Mesothelial cell of epicardium (in vitro differentiated cells): Measurements from ENCODE around the gene SH2D3A. TPM values are rescaled to one million over a fixed set of nuclear protein-coding genes. Genes with fewer than 3 reads are reported as not detected.
"Not testable (repeated sequence)": the region's sequence is repeated elsewhere in the genome, so short reads cannot be mapped to it uniquely, and the experiment has no call there.

ENCODE experiments used
- DNase-seq, 2 experiments: peaks; one replicate each; pipeline ENCODE4 v3.0.0; 2021; ENCODE audit warnings: low spot score in 2 of 2; ENCODE audit not compliant: unreplicated experiment in 2 of 2
- H3K27ac Mint-ChIP-seq: 2 replicates; pipeline ENCODE4 v1.8.0; 2021; ENCODE audit warnings: mixed read lengths
- H3K27me3 Mint-ChIP-seq: 2 replicates; pipeline ENCODE4 v1.8.0; 2021; ENCODE audit warnings: low read depth, mixed read lengths
- H3K36me3 Mint-ChIP-seq: 2 replicates; pipeline ENCODE4 v1.8.0; 2021; ENCODE audit warnings: mixed read lengths
- H3K4me1 Mint-ChIP-seq: 2 replicates; pipeline ENCODE4 v1.8.0; 2021; ENCODE audit warnings: mixed read lengths
- H3K4me3 Mint-ChIP-seq: 2 replicates; pipeline ENCODE4 v1.8.0; 2021; ENCODE audit warnings: mild to moderate bottlenecking, moderate library complexity, mixed read lengths
- H3K9me3 Mint-ChIP-seq: 2 replicates; pipeline ENCODE4 v1.8.0; 2021; ENCODE audit warnings: mixed read lengths
- CTCF ChIP-seq: fragments of 200-600 bp; sonication (generic); IDR thresholded peaks from one replicate; pipeline ENCODE4 v1.5.0; 2021; ENCODE audit warnings: antibody characterized with exemption; ENCODE audit not compliant: unreplicated experiment
- total RNA-seq: library from RNA; stranded (reverse); gene quantifications from 3 replicates; pipeline ENCODE4 v1.2.1, GENCODE V29; 2021

Gene SH2D3A
- total RNA-seq, 1 donor from 2014 or later = 13.3 TPM

GRCh38 chr19:6710273-6711077 is 56.8 kb downstream of the SH2D3A start:
- peaks cover 58% of the 10 kb centered on the region for H3K27me3 Mint-ChIP-seq
- no peak overlapping the region for H3K27ac Mint-ChIP-seq
- no peak for TF ChIP-seq CTCF
- no peaks in the 10 kb centered on the region for H3K4me1 Mint-ChIP-seq
- DNase-seq = no peak
- H3K36me3 Mint-ChIP-seq = no peaks in the 10 kb centered on the region
- no peak overlapping the region for H3K4me3 Mint-ChIP-seq
- no peaks in the 10 kb centered on the region for H3K9me3 Mint-ChIP-seq

GRCh38 chr19:6709549-6709948 is 57.7 kb downstream of the SH2D3A start:
- H3K4me1 Mint-ChIP-seq = no peaks in the 10 kb centered on the region
- H3K27ac Mint-ChIP-seq = no peak overlapping the region
- H3K36me3 Mint-ChIP-seq = no peaks in the 10 kb centered on the region
- TF ChIP-seq CTCF = no peak
- peaks cover 58% of the 10 kb centered on the region for H3K27me3 Mint-ChIP-seq
- H3K4me3 Mint-ChIP-seq = no peak overlapping the region
- H3K9me3 Mint-ChIP-seq = no peaks in the 10 kb centered on the region
- no peak for DNase-seq

- not testable (repeated sequence) for H3K27ac Mint-ChIP-seq, DNase-seq, H3K9me3 Mint-ChIP-seq, H3K4me3 Mint-ChIP-seq, H3K36me3 Mint-ChIP-seq, H3K4me1 Mint-ChIP-seq
- peaks cover 52% of the 10 kb centered on the region for H3K27me3 Mint-ChIP-seq
Measured at GRCh38 chr19:6708913-6709312, 58.3 kb downstream of the SH2D3A start.

GRCh38 chr19:6708346-6708745 is 58.9 kb downstream of the SH2D3A start:
- Mint-ChIP-seq H3K27ac (no peak overlapping the region), H3K4me3 (no peak overlapping the region), H3K36me3 (no peaks in the 10 kb centered on the region), H3K27me3 (peaks cover 52% of the 10 kb centered on the region), H3K4me1 (no peaks in the 10 kb centered on the region), H3K9me3 (no peaks in the 10 kb centered on the region)
- no peak for DNase-seq
- TF ChIP-seq CTCF = no peak

- Mint-ChIP-seq H3K36me3 (no peaks in the 10 kb centered on the region), H3K27me3 (peaks cover 49% of the 10 kb centered on the region), H3K4me3 (no peak overlapping the region), H3K4me1 (no peaks in the 10 kb centered on the region), H3K27ac (no peak overlapping the region), H3K9me3 (no peaks in the 10 kb centered on the region)
- no peak for DNase-seq
- no peak for TF ChIP-seq CTCF
Measured at GRCh38 chr19:6707658-6708018, 59.6 kb downstream of the SH2D3A start.

- TF ChIP-seq CTCF = no peak
- no peak overlapping the region for H3K4me3 Mint-ChIP-seq
- no peak for DNase-seq
- no peaks in the 10 kb centered on the region for H3K4me1 Mint-ChIP-seq
- H3K9me3 Mint-ChIP-seq = no peaks in the 10 kb centered on the region
- peaks cover 44% of the 10 kb centered on the region for H3K27me3 Mint-ChIP-seq
- no peak overlapping the region for H3K27ac Mint-ChIP-seq
- H3K36me3 Mint-ChIP-seq = no peaks in the 10 kb centered on the region
Measured at GRCh38 chr19:6707011-6707657, 60.1 kb downstream of the SH2D3A start.
